HG02852 (cell line): ENCODE results near the gene ICE2.

Source experiments
- ATAC-seq: cut with Tn5 transposase; IDR thresholded peaks from one replicate; pipeline ENCODE4 v1.9.1; 2021; ENCODE audit warnings: mild to moderate bottlenecking, moderate library complexity; ENCODE audit not compliant: unreplicated experiment

The ICE2 gene

DNA sequence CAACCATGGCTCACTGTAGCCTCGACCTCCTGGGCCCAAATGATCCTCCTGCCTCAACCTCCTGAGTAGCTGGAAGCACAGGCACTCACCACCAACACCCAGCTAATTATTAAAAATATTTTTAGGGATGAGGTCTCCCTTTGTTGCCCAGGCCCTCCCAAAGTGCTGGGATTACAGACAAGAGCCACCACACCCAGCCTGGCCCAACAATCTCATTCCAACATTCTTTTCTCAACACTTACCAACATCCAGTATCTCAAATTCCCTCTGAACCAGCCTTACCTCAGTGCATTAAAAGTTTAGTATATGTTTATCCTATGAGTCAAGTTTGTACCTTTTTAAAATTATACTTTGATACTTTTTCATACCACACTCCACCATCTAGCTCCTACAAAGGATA, 106.2 kb downstream of the ICE2 start:
- no peak for ATAC-seq

GRCh38 chr15:60372227-60372626, 106.7 kb downstream of the ICE2 start:
- no peak for ATAC-seq

- ATAC-seq = no peak
Observed at GRCh38 chr15:60371175-60372051, 107.5 kb downstream of the ICE2 start.

- ATAC-seq = no peak
Observed at GRCh38 chr15:60370869-60371136, 108.1 kb downstream of the ICE2 start.

DNA sequence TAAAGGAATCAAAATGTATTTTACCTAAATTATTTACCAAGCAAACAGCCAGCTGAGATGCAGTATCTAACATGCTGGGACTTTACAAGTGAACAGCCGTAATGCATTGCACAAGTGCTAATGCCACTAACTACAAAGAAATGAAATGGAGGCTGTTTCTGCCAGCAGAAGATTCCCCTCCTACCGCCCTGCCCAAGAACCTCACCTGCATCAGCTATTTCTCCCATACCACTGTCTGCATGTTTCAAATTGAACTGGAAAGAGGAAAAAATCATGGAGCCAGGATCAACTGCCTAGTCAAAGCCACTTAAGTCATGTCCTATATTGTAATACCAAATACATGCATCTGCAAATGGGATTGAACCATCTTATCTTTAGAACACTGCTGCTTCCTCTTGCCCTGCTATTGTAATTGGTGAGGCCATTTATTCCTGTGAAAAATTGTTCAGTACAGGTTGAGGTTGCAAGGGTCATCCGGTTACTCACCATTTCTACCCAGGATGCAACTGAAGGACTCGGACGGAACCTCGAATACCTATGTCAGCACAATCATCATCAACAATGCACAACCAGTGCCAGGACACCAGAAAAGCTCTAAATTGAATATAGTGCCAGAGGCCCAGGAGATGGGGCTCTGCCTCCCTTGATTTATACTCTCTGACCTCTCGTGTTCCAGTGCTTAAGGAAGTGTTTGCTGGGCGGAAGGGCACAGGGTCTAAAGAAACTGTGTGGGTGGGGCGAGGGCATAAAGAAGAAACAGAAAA, 108.7 kb downstream of the ICE2 start:
- ATAC-seq = no peak

DNA sequence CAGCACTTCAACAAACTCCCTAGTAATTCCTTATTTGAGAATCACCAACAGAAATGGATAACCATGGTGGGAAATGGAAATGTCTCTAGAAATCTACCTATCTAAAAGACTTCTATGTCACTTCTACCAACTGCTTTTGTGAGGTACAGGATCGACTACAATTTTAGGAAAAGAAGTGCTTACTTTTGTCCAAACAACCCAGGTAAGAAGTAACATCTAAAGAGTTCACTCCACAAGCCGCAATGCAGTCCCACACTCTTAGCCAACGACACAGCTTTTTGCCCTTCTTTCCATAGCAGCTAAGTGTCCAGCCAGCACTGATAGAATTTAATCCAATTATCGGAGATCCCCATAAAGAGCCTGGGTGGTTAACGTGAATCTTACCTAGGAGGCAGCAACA, 109.2 kb downstream of the ICE2 start:
- ATAC-seq = no peak
